ENCODE data around the gene PRRX1.

PRRX1 gene

GRCh38 chr1:170664828-170665612 lies 1.1 kb downstream of the PRRX1 start:
- no peak for DNase-seq

- DNase-seq = no peak
Observed at GRCh38 chr1:170665629-170666028, 1.7 kb downstream of the PRRX1 start.

GRCh38 chr1:170666541-170667254 lies 2.8 kb downstream of the PRRX1 start:
- DNase-seq = no peak

GRCh38 chr1:170668209-170669106 lies 4.5 kb downstream of the PRRX1 start:
- no peak for DNase-seq

DNA sequence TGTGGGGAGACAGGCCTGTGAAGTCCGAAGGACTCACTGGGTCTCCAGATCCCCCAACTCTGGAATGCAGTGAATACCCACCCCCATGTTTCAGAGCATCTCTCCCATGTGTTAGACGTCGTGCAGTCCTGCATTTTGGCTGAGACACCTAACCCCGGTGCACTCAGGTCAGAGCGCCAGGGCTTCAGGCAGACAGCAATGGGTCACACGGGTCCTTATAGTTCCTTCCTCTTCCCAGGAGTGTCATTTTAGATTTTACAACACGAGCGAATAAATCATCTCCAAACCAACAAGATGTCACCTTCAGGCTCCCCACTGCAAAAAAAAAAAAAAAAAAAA lies 5.1 kb downstream of the PRRX1 start:
- no peak for DNase-seq

- no peak for DNase-seq
Observed at GRCh38 chr1:170669586-170670530, 5.9 kb downstream of the PRRX1 start.

GRCh38 chr1:170670802-170671628 lies 7.1 kb downstream of the PRRX1 start:
- DNase-seq = no peak

GRCh38 chr1:170671629-170671963 lies 7.7 kb downstream of the PRRX1 start:
- no peak for DNase-seq

DNA sequence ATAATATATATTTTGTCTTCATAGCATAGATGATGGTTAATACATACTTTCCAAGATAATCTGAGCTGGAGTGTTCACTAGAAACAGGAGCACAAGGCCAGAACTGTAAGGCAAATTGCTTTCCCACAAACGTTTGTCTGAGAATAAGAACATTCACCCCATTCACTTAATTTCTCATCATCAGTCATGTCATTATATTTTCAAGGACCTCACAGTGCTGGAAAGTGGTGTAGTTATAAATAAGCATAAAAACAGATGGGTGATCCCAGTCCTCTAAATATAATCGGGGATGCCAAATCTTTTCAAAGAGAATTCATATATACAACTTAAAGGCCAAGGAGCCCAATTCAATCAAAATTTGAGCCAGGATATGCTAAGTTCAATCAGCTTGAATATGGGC lies 8.4 kb downstream of the PRRX1 start:
- no peak for DNase-seq

- no peak for DNase-seq
Observed at GRCh38 chr1:170674239-170674638, 10.3 kb downstream of the PRRX1 start.

GRCh38 chr1:170674986-170675385 lies 11.1 kb downstream of the PRRX1 start:
- DNase-seq = no peak

DNA sequence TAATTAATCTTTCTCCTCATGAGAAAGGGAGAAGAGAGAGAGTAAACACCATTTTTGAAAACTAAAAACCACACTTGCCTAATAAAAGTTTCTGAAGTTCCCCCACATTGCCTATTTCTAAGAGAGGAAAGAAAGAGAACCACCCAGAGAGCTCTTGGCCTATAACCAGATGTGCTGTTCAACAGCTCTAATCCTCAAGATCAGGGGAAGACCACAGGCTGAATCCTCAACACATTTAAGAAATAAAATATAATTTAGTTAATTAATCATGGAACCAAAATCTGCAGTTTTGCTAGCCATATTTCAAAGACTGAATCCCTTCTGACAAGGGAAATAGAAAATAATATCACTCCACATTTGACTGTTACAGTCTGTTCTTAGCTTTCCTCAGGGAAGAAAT lies 11.9 kb downstream of the PRRX1 start:
- no peak for DNase-seq

DNA sequence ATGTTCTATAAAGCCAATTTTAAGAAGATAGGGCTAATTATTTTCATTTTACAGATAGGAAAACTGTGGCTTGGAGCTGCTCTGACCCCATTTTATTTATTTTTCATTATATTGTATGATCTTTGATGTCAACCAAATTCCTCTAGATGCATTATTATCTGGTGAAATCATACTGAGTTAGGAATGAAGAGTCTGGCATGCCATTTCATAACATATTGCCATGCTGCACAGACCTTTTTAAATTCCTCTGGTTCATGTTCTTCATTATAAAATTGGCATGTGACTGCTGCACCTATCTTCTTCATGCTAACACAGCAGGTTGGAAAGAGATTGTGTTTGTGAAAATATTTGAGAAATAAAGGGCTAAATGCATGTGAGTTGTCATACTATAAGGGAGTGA lies 12.7 kb downstream of the PRRX1 start:
- no peak for DNase-seq

- no peak for DNase-seq
Observed at GRCh38 chr1:170678027-170678600, 14.2 kb downstream of the PRRX1 start.

DNA sequence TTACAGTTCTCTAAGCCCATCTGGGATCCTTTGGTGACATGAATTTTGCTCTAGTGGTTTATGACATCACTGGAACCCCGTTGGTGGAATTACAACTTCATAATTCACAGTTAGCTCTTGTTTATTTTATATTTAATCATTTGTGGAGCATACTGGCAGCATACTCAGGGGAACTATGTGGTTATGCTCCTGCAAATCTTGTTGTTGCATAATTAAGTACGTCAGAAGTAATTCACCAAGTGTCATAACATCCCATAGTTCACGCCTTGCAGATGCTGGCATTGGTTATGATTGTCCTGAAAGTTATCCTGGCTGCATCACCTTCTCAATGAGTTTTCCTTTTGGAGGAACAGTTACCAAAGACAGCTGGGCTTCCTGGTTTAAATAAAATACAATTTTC lies 16.5 kb downstream of the PRRX1 start:
- DNase-seq = no peak

- no peak for DNase-seq
Observed at GRCh38 chr1:170682169-170682568, 18.2 kb downstream of the PRRX1 start.

GRCh38 chr1:170682809-170683208 lies 18.9 kb downstream of the PRRX1 start:
- DNase-seq = no peak

DNA sequence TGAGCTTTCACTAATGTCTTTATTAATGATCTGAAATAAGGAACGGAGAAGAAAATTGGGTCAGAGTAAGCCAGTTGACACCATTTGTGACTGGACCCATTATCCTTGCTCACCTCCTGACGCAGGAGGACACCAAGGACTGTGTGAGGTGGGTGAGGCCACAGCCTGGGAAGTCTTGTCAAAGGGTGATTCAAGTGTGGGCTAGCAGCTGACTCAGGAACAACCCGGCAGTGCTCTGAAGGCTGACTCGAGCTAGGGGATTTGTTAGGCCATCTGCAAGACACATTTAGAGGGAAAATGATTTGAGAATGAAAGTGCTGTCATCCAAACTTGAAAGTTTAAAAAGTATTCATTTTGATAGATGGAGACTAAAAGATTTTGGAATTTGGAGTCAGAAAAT lies 21.2 kb downstream of the PRRX1 start:
- no peak for DNase-seq

DNA sequence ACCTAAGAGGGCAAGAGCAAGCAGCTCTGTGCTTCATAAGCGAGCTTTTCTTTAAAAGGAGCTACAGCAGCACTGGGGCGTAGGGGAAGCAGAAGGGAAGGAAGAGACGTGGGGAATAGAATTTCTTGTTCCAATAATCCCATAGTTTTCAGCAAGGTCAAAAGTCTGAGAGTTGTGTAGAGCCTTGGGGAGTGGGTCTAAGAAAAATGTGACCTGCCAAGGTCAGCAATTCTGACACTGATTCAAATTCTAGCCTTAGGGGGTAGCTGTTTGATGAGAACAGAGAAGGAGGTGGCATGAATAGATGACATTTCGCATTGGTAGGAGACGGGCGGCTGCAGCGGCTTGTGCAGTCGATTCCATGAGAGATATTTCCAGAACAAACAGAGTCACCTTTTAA lies 22.4 kb downstream of the PRRX1 start:
- DNase-seq = no peak

GRCh38 chr1:170687621-170688020 lies 23.7 kb downstream of the PRRX1 start:
- no peak for DNase-seq

GRCh38 chr1:170691258-170691657 lies 27.3 kb downstream of the PRRX1 start:
- DNase-seq = no peak
